B cell (primary cell): Measurements from ENCODE around the gene GASK1A. TPM values are rescaled to one million over a fixed set of nuclear protein-coding genes. Genes with fewer than 3 reads are reported as not detected.

Source experiments
- ATAC-seq: fragments of 200-7000 bp; cut with Tn5 transposase; one replicate; pipeline ENCODE4 v1.10.0; 2021; ENCODE audit warnings: low read depth, mild to moderate bottlenecking, moderate number of reproducible peaks, moderate library complexity
- CTCF ChIA-PET: fragments of 350-600 bp; sonication (Branson Sonifier 250); formaldehyde crosslinking; loops from one replicate; lab custom pipeline; 2021; ENCODE audit warnings: antibody characterized with exemption, inconsistent platforms; lab: Charles Lee
- POLR2A ChIA-PET: fragments of 350-600 bp; sonication (Branson Sonifier 250); formaldehyde crosslinking; loops from one replicate; lab custom pipeline; 2021; ENCODE audit warnings: antibody characterized with exemption; lab: Charles Lee
- DNase-seq: peaks from one replicate; pipeline ENCODE4 v3.0.0; 2013
- H2AFZ ChIP-seq: 2 replicates; pipeline ENCODE4 v1.6.1; 2012; ENCODE audit warnings: mild to moderate bottlenecking, low read depth, low read length; ENCODE audit not compliant: insufficient read depth, poor library complexity, severe bottlenecking
- H3K27ac ChIP-seq, 2 donors: 1 replicate in 1 of 2; 2 replicates in 1 of 2; pipeline ENCODE4 v1.5.1; 2012 to 2013; ENCODE audit warnings: low read length in 2 of 2, mild to moderate bottlenecking in 2 of 2, moderate library complexity in 1 of 2
- H3K27me3 ChIP-seq, 4 experiments: fragments of 200-600 bp in 1 of 4; sonication (generic) in 1 of 4; replicated peaks in 1 of 4; 1 replicate in 2 of 4; 2 replicates in 2 of 4; pipeline versions ENCODE4 v1.6.1 to v1.7.0; 2013 to 2016; ENCODE audit warnings: low read length in 3 of 4, mild to moderate bottlenecking in 2 of 4, mixed read lengths in 1 of 4, moderate library complexity in 1 of 4; ENCODE audit not compliant: insufficient read depth in 4 of 4, control insufficient read depth in 3 of 4; ENCODE audit errors: control extremely low read depth in 1 of 4
- H3K36me3 ChIP-seq, 2 experiments: replicated peaks in 1 of 2; 1 replicate in 1 of 2; 2 replicates in 1 of 2; pipeline versions ENCODE4 v1.6.1 to v1.7.1; 2013; ENCODE audit warnings: low read length in 1 of 2; ENCODE audit not compliant: insufficient read depth in 2 of 2, control insufficient read depth in 1 of 2; ENCODE audit errors: control extremely low read depth in 1 of 2, extremely low read depth in 1 of 2
- H3K4me1 ChIP-seq, 2 donors: fragments of 200-600 bp in 1 of 2; sonication (generic) in 1 of 2; 1 replicate in 1 of 2; 2 replicates in 1 of 2; pipeline versions ENCODE4 v1.5.1 to v1.6.1; 2013 to 2017; ENCODE audit warnings: low read length in 2 of 2; ENCODE audit not compliant: control insufficient read depth in 2 of 2, insufficient read depth in 2 of 2
- H3K4me2 ChIP-seq: replicated peaks from 2 replicates; pipeline ENCODE3; 2012; ENCODE audit warnings: mild to moderate bottlenecking, low read depth, low read length; ENCODE audit not compliant: poor library complexity, severe bottlenecking
- H3K4me3 ChIP-seq, 5 experiments: fragments of 200-600 bp in 1 of 5; sonication (generic) in 1 of 5; 1 replicate in 3 of 5; 2 replicates in 2 of 5; pipeline versions ENCODE4 v1.5.1 to v1.7.0; 2011 to 2016; ENCODE audit warnings: low read length in 4 of 5, mild to moderate bottlenecking in 4 of 5, low read depth in 2 of 5, control low read depth in 1 of 5, moderate library complexity in 1 of 5; ENCODE audit not compliant: insufficient read depth in 1 of 5; ENCODE audit errors: control extremely low read depth in 1 of 5, extremely low read depth in 1 of 5
- H3K79me2 ChIP-seq: fragments of 200-600 bp; sonication (generic); one replicate; pipeline ENCODE4 v1.6.0; 2016; ENCODE audit warnings: low read length; ENCODE audit not compliant: control insufficient read depth, insufficient read depth
- H3K9ac ChIP-seq: fragments of 200-600 bp; sonication (generic); 2 replicates; pipeline ENCODE4 v1.6.1; 2017; ENCODE audit warnings: mild to moderate bottlenecking, low read length, moderate library complexity
- H3K9me3 ChIP-seq, 3 donors: one replicate each; pipeline versions ENCODE4 v1.6.1 to v1.7.1; 2013; ENCODE audit warnings: low read length in 2 of 3; ENCODE audit not compliant: control insufficient read depth in 2 of 3, insufficient read depth in 1 of 3; ENCODE audit errors: control extremely low read depth in 1 of 3
- H4K20me1 ChIP-seq: 2 replicates; pipeline ENCODE4 v1.6.0; 2012; ENCODE audit warnings: mild to moderate bottlenecking, low read length; ENCODE audit not compliant: insufficient read depth, control insufficient read depth, poor library complexity, severe bottlenecking
- H3K27ac Mint-ChIP-seq: one replicate; pipeline ENCODE4 v1.8.0; 2021; ENCODE audit warnings: mixed read lengths
- H3K27me3 Mint-ChIP-seq: one replicate; pipeline ENCODE4 v1.8.0; 2021; ENCODE audit warnings: mixed read lengths
- H3K4me1 Mint-ChIP-seq: one replicate; pipeline ENCODE4 v1.8.0; 2021; ENCODE audit warnings: mixed read lengths
- H3K4me3 Mint-ChIP-seq: one replicate; pipeline ENCODE4 v1.8.0; 2021; ENCODE audit warnings: mixed read lengths
- H3K9me3 Mint-ChIP-seq: one replicate; pipeline ENCODE4 v1.8.0; 2022; ENCODE audit warnings: mixed read lengths; ENCODE audit not compliant: insufficient read depth
- EZH2 ChIP-seq: IDR thresholded peaks from 2 replicates; pipeline ENCODE4 v1.6.1; 2012; ENCODE audit warnings: borderline replicate concordance, low read depth, mild to moderate bottlenecking, moderate library complexity, low read length; ENCODE audit not compliant: insufficient read depth, poor library complexity, severe bottlenecking
- WGBS: methylation state at CpG from one replicate; pipeline ENCODE4 v1.1.5; 2013; ENCODE audit warnings: missing lambda C conversion rate; ENCODE audit not compliant: insufficient coverage; 5-methylcytosine and 5-hydroxymethylcytosine counted together
- intact Hi-C: fragments of 100-400 bp; cut with micrococcal nuclease; formaldehyde crosslinking; loops from one replicate; pipeline ENCODE4 v1.10.0; 2022
- polyA plus RNA-seq: library from polyadenylated mRNA; depleted of rRNA; stranded (reverse); fragments of >200 nt; gene quantifications from 2 replicates; pipeline ENCODE4 v1.2.3, GENCODE V29; 2012
- total RNA-seq, 2 donors: library from RNA; stranded (reverse); fragments of 120-200 nt in 1 of 2; gene quantifications; 1 replicate in 1 of 2; 2 replicates in 1 of 2; pipeline versions ENCODE4 v1.2.3 to v1.2.4, GENCODE V29; 2013 to 2022
- TF ChIP-seq, protein P1 (sequence below): fragments of 200-600 bp; IDR thresholded peaks from one replicate; pipeline ENCODE4 v1.8.0; 2022; ENCODE audit warnings: antibody characterized with exemption, mild to moderate bottlenecking

Gene GASK1A
- total and polyA plus RNA-seq, 2 donors (not counting 1 experiment from before 2014, with no cell fraction given), result not detected

DNA sequence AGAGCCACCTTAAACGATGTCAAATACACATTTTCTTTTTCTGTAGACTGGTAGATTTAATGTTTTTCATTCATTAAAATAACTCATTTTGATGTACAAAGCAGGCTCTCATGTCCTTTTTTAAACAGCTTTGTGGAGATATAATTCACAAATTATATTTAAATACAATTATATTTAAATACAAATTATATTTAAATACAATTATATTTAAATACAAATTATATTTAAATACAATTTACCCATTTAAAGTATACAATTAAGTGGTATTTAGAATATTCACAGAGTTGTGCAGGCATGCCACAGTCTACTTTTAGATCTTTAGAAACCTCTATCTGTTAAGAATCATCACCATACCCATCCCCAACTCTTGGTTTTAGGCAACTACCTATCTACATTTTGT, 36.4 kb upstream of the GASK1A start:
- Mint-ChIP-seq H3K27me3 (peaks cover 20% of the 10 kb centered on the region), H3K4me3 (no peak overlapping the region), H3K27ac (no peak overlapping the region), H3K9me3 (no peaks in the 10 kb centered on the region), H3K4me1 (no peaks in the 10 kb centered on the region)
- Histone ChIP-seq H3K4me1 (no peaks in the 10 kb centered on the region), H3K79me2 (no peaks in the 10 kb centered on the region), H3K36me3 (no peaks in the 10 kb centered on the region), H2AFZ (no peak overlapping the region), H3K9ac (no peak overlapping the region), H3K27me3 (no peaks in the 10 kb centered on the region), H3K27ac (no peak overlapping the region), H3K4me2 (no peak overlapping the region), H4K20me1 (no peaks in the 10 kb centered on the region), H3K4me3 (no peak overlapping the region), H3K9me3 (no peaks in the 10 kb centered on the region)
- TF ChIP-seq, protein P1, sequence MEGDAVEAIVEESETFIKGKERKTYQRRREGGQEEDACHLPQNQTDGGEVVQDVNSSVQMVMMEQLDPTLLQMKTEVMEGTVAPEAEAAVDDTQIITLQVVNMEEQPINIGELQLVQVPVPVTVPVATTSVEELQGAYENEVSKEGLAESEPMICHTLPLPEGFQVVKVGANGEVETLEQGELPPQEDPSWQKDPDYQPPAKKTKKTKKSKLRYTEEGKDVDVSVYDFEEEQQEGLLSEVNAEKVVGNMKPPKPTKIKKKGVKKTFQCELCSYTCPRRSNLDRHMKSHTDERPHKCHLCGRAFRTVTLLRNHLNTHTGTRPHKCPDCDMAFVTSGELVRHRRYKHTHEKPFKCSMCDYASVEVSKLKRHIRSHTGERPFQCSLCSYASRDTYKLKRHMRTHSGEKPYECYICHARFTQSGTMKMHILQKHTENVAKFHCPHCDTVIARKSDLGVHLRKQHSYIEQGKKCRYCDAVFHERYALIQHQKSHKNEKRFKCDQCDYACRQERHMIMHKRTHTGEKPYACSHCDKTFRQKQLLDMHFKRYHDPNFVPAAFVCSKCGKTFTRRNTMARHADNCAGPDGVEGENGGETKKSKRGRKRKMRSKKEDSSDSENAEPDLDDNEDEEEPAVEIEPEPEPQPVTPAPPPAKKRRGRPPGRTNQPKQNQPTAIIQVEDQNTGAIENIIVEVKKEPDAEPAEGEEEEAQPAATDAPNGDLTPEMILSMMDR, result no peak
- TF ChIP-seq EZH2, result no peak
- no CpG with 5 or more reads among the region's 1 CpG for WGBS
- no peak for ATAC-seq
- intact Hi-C loops, result no loop called here
- POLR2A ChIA-PET, result no interaction called here
- no peak for DNase-seq
- CTCF ChIA-PET, result interaction anchor here (0.9 kb wide), 1 partner anchor 62 kb away, joined by 3 read pairs; no protein-coding TSS in a partner anchor

DNA sequence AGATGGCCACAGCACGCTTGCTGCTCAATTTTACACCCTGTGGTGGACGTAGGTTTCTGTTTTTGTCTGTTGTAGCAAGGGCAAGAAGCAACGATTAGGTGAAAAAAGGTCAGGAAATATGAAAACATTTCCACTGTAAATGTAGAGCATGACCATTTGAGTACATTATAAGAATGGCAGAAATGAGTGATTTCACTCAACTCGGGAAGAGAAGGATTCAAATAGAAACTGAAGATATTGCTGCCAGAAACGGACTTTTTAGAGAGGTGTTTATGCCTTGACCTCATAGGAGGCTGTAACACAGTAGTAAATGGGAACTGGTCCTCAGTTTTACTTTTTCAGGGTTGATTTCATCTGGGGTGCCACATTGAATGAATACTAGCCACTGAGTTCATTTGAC, 33.1 kb upstream of the GASK1A start:
- no peak overlapping the region for H3K27ac Mint-ChIP-seq
- H3K27me3 Mint-ChIP-seq, result peaks cover 12% of the 10 kb centered on the region
- WGBS, result 47% methylated on average over 3 of the region's 5 CpGs
- no peaks in the 10 kb centered on the region for H3K4me1 Mint-ChIP-seq
- no peaks in the 10 kb centered on the region for H3K79me2 ChIP-seq
- no peak overlapping the region for H2AFZ ChIP-seq
- POLR2A ChIA-PET, result no interaction called here
- CTCF ChIA-PET, result no interaction called here
- H3K27ac ChIP-seq, result no peak overlapping the region
- H3K27me3 ChIP-seq, result no peaks in the 10 kb centered on the region
- no peaks in the 10 kb centered on the region for H4K20me1 ChIP-seq
- no peaks in the 10 kb centered on the region for H3K4me1 ChIP-seq
- TF ChIP-seq, protein P1, result no peak
- no peak for TF ChIP-seq EZH2
- H3K4me3 ChIP-seq, result no peak overlapping the region
- no peak overlapping the region for H3K4me2 ChIP-seq
- ATAC-seq, result no peak
- no peak for DNase-seq
- intact Hi-C loops, result no loop called here
- H3K36me3 ChIP-seq, result no peaks in the 10 kb centered on the region
- no peak overlapping the region for H3K4me3 Mint-ChIP-seq
- H3K9me3 ChIP-seq, result no peaks in the 10 kb centered on the region
- H3K9ac ChIP-seq, result no peak overlapping the region
- H3K9me3 Mint-ChIP-seq, result no peaks in the 10 kb centered on the region
